ENCODE data around the gene TTC31. TPM values are rescaled to one million over a fixed set of nuclear protein-coding genes. Genes with fewer than 3 reads are reported as not detected.

TTC31 gene
- total RNA-seq, 3 donors from 2014 or later, result 21.6 to 32.0 (median 27.8) TPM

GRCh38 chr2:74524955-74525716 is 42.3 kb downstream of the TTC31 start:
- TF ChIP-seq POLR2AphosphoS5 (IDR thresholded peaks at IDR 0.05) (no peak), POLR2A (IDR thresholded peaks at IDR 0.05) (no peak), CTCF (IDR thresholded peaks at IDR 0.05) (no peak)
- no peak for DNase-seq (ENCODE audit: low spot score in 2 of 2)
- Histone ChIP-seq H3K27me3 (peaks cover 0 to 4% of the 10 kb centered on the region in 2 donors), H3K27ac (no peak overlapping the region), H3K4me3 (no peak overlapping the region), H3K36me3 (no peaks in the 10 kb centered on the region), H3K9me3 (no peaks in the 10 kb centered on the region), H3K4me1 (peaks cover 0 to 8% of the 10 kb centered on the region in 2 donors)
- intact Hi-C loops (cut with DNase I; ENCODE audit: low total_unique reads), result no loop called here

GRCh38 chr2:74525717-74526648 is 43.1 kb downstream of the TTC31 start, which contains the start of gene DQX1:
TSS of gene DQX1 (minus strand) at chr2:74526231. CDS start at chr2:74525729, 502 bp downstream.
- Histone ChIP-seq H3K4me1 (peaks cover 0 to 12% of the 10 kb centered on the region in 2 donors), H3K36me3 (no peaks in the 10 kb centered on the region), H3K27me3 (peaks cover 0 to 2% of the 10 kb centered on the region in 2 donors), H3K9me3 (no peaks in the 10 kb centered on the region), H3K4me3 (no peak within 1 kb of the TSS), H3K27ac (no peak within 1 kb of the TSS)
- DNase-seq (ENCODE audit: low spot score in 2 of 2), result no peak
- TF ChIP-seq POLR2AphosphoS5 (IDR thresholded peaks at IDR 0.05) (no peak), CTCF (IDR thresholded peaks at IDR 0.05) (no peak), POLR2A (IDR thresholded peaks at IDR 0.05) (no peak)
- intact Hi-C loops (cut with DNase I; ENCODE audit: low total_unique reads), result no loop called here

GRCh38 chr2:74526649-74527230 is 43.9 kb downstream of the TTC31 start:
- Histone ChIP-seq H3K36me3 (no peaks in the 10 kb centered on the region), H3K27ac (no peak overlapping the region), H3K9me3 (no peaks in the 10 kb centered on the region), H3K4me3 (no peak overlapping the region), H3K4me1 (peaks cover 0 to 18% of the 10 kb centered on the region in 2 donors), H3K27me3 (no peaks in the 10 kb centered on the region)
- DNase-seq (ENCODE audit: low spot score in 2 of 2), result no peak
- intact Hi-C loops (cut with DNase I; ENCODE audit: low total_unique reads), result no loop called here
- TF ChIP-seq POLR2AphosphoS5 (IDR thresholded peaks at IDR 0.05) (no peak), POLR2A (IDR thresholded peaks at IDR 0.05) (no peak), CTCF (IDR thresholded peaks at IDR 0.05) (no peak)

GRCh38 chr2:74527741-74528140 is 44.9 kb downstream of the TTC31 start:
- Histone ChIP-seq H3K4me3 (no peak overlapping the region), H3K27ac (no peak overlapping the region), H3K36me3 (no peaks in the 10 kb centered on the region), H3K27me3 (no peaks in the 10 kb centered on the region), H3K9me3 (no peaks in the 10 kb centered on the region), H3K4me1 (peaks cover 0 to 18% of the 10 kb centered on the region in 2 donors)
- DNase-seq (ENCODE audit: low spot score in 2 of 2), result no peak
- no peak for TF ChIP-seq POLR2A (IDR thresholded peaks at IDR 0.05)
- no peak for TF ChIP-seq CTCF (IDR thresholded peaks at IDR 0.05)
- no peak for TF ChIP-seq POLR2AphosphoS5 (IDR thresholded peaks at IDR 0.05)
- intact Hi-C loops (cut with DNase I; ENCODE audit: low total_unique reads), result no loop called here
